Prostate gland (tissue), 2 donors: ENCODE measurements around the gene PDPN.

Experiments used
- CTCF ChIP-seq, 4 experiments: fragments of 200-600 bp in 2 of 4; fragments of 450-650 bp in 2 of 4; sonication (generic) in 2 of 4; IDR thresholded peaks; 1 replicate in 3 of 4; 2 replicates in 1 of 4; pipeline ENCODE4 v1.5.1; 2016 to 2019; ENCODE audit warnings: antibody characterized with exemption in 4 of 4, mild to moderate bottlenecking in 2 of 4, moderate library complexity in 2 of 4
- POLR2A ChIP-seq: fragments of 450-650 bp; IDR thresholded peaks from one replicate; pipeline ENCODE4 v1.6.1; 2016; ENCODE audit warnings: antibody characterized with exemption, mild to moderate bottlenecking
- POLR2AphosphoS5 ChIP-seq: sonication (generic); formaldehyde crosslinking; IDR thresholded peaks from one replicate; pipeline ENCODE4 v1.6.1; 2017; ENCODE audit warnings: antibody characterized with exemption

GRCh38 chr1:13646521-13646920, 62.9 kb downstream of the PDPN start:
- TF ChIP-seq CTCF (IDR thresholded peaks at IDR 0.05) (no peak), POLR2A (no peak), POLR2AphosphoS5 (no peak)
